Skin of body (tissue), 2 donors: ENCODE results near the gene SPIRE2. TPM values are rescaled to one million over a fixed set of nuclear protein-coding genes. Genes with fewer than 3 reads are reported as not detected.
"Not testable (repeated sequence)": the region's sequence is repeated elsewhere in the genome, so short reads cannot be mapped to it uniquely, and the experiment has no call there.

Experiments
- DNase-seq: peaks from one replicate; lab custom pipeline; 2025; lab: John Stamatoyannopoulos, UW
- total RNA-seq: library from RNA; depleted of rRNA; stranded (reverse); fragments of >200 nt; gene quantifications from one replicate; pipeline ENCODE4 v1.2.3, GENCODE V29; 2014

Gene SPIRE2
- total RNA-seq, 1 donor from 2014 or later, result 3.6 TPM

- DNase-seq, result not testable (repeated sequence)
Measured at GRCh38 chr16:89806589-89807193, 21.6 kb upstream of the SPIRE2 start.

GRCh38 chr16:89808475-89808874, 19.8 kb upstream of the SPIRE2 start:
- DNase-seq, result no peak

GRCh38 chr16:89811321-89811720, 17.0 kb upstream of the SPIRE2 start:
- no peak for DNase-seq

GRCh38 chr16:89815639-89816348, 12.5 kb upstream of the SPIRE2 start:
- DNase-seq, result no peak

- DNase-seq, result not testable (repeated sequence)
Measured at GRCh38 chr16:89818851-89819403, 9.3 kb upstream of the SPIRE2 start.

- DNase-seq, result not testable (repeated sequence)
Measured at GRCh38 chr16:89819448-89819847, 8.8 kb upstream of the SPIRE2 start.

- no peak for DNase-seq
Measured at GRCh38 chr16:89821438-89822187, 6.7 kb upstream of the SPIRE2 start.

GRCh38 chr16:89822188-89823086, 5.8 kb upstream of the SPIRE2 start:
- no peak for DNase-seq

- DNase-seq, result no peak
Measured at GRCh38 chr16:89823087-89823823, 5.0 kb upstream of the SPIRE2 start.

- DNase-seq, result not testable (repeated sequence)
Measured at GRCh38 chr16:89823824-89824148, 4.5 kb upstream of the SPIRE2 start.

- no peak for DNase-seq
Measured at GRCh38 chr16:89826531-89827382, 1.5 kb upstream of the SPIRE2 start.

GRCh38 chr16:89827383-89828198, 684 bp upstream of the SPIRE2 start:
- DNase-seq, result no peak

GRCh38 chr16:89828870-89829629, 775 bp downstream of the SPIRE2 start:
- DNase-seq, result no peak

GRCh38 chr16:89829630-89830437, 1.6 kb downstream of the SPIRE2 start:
- DNase-seq, result no peak

GRCh38 chr16:89831810-89832328, 3.6 kb downstream of the SPIRE2 start:
- no peak for DNase-seq

- DNase-seq, result not testable (repeated sequence)
Measured at GRCh38 chr16:89833664-89834363, 5.5 kb downstream of the SPIRE2 start.
